Panc1 (cell line): ENCODE data around the gene DIDO1. TPM values are rescaled to one million over a fixed set of nuclear protein-coding genes. Genes with fewer than 3 reads are reported as not detected.

ENCODE experiments used
- ATAC-seq: fragments of 200-7000 bp; cut with Tn5 transposase; 2 replicates; pipeline ENCODE4 v1.9.1; 2020; ENCODE audit warnings: mild to moderate bottlenecking, moderate library complexity
- BruUV-seq: library from RNA; stranded (reverse); fragments of 400-500 nt; replicated peaks from 2 replicates; lab custom pipeline; 2021; lab: Mats Ljungman, UMichigan
- CTCF ChIA-PET: fragments of 300-600 bp; sonication (Branson Sonifier 250); formaldehyde crosslinking; loops from one replicate; lab custom pipeline; 2022; ENCODE audit warnings: antibody characterized with exemption; lab: Charles Lee
- POLR2A ChIA-PET: fragments of 300-600 bp; sonication (Branson Sonifier 250); formaldehyde crosslinking; loops from one replicate; lab custom pipeline; 2022; ENCODE audit warnings: antibody characterized with exemption; lab: Charles Lee
- DNase-seq: peaks from one replicate; pipeline ENCODE4 v3.0.0-alpha.2; 2010; ENCODE audit warnings: low read depth, low spot score
- H3K27ac ChIP-seq: 2 replicates; pipeline ENCODE4 v1.5.1; 2011; ENCODE audit warnings: mild to moderate bottlenecking, low read length, inconsistent platforms
- H3K27me3 ChIP-seq: fragments of 200-500 bp; sonication (Bioruptor generic); 2 replicates; pipeline ENCODE4 v1.6.0; 2014; ENCODE audit warnings: low read length, inconsistent platforms; ENCODE audit not compliant: control insufficient read depth, insufficient read depth
- H3K36me3 ChIP-seq: fragments of 200-500 bp; sonication (Bioruptor generic); 2 replicates; pipeline ENCODE4 v1.5.1; 2014; ENCODE audit warnings: inconsistent platforms, mild to moderate bottlenecking, low read length, moderate library complexity; ENCODE audit not compliant: control insufficient read depth, insufficient read depth
- H3K4me1 ChIP-seq: 2 replicates; pipeline ENCODE4 v1.5.1; 2011; ENCODE audit warnings: inconsistent platforms, mild to moderate bottlenecking, low read length, moderate library complexity; ENCODE audit not compliant: control insufficient read depth, insufficient read depth
- H3K4me3 ChIP-seq, 2 experiments: 2 replicates each; pipeline ENCODE4 v1.5.1; 2011 to 2012; ENCODE audit warnings: low read depth in 2 of 2, low read length in 2 of 2, mild to moderate bottlenecking in 2 of 2, inconsistent platforms in 1 of 2, moderate library complexity in 1 of 2
- H3K9me3 ChIP-seq: fragments of 200-500 bp; sonication (Bioruptor generic); 2 replicates; pipeline ENCODE4 v1.5.1; 2014; ENCODE audit warnings: low read depth, mild to moderate bottlenecking, inconsistent platforms, low read length, moderate library complexity; ENCODE audit not compliant: control insufficient read depth, insufficient read depth
- CTCF ChIP-seq: fragments of 450-650 bp; IDR thresholded peaks from 2 replicates; pipeline ENCODE4 v1.5.1; 2017; ENCODE audit warnings: mild to moderate bottlenecking
- POLR2AphosphoS5 ChIP-seq: IDR thresholded peaks from 2 replicates; pipeline ENCODE4 v1.6.1; 2012; ENCODE audit warnings: mild to moderate bottlenecking, low read depth, low read length, moderate library complexity
- REST ChIP-seq, 2 experiments: IDR thresholded peaks; 2 replicates each; pipeline ENCODE4 v1.6.1; 2011 to 2012; ENCODE audit warnings: low read depth in 2 of 2, control low read depth in 1 of 2, low read length in 1 of 2, mild to moderate bottlenecking in 1 of 2, moderate library complexity in 1 of 2; ENCODE audit not compliant: insufficient read depth in 1 of 2
- SIN3A ChIP-seq: IDR thresholded peaks from 2 replicates; pipeline ENCODE4 v1.6.1; 2012; ENCODE audit warnings: low read depth, mild to moderate bottlenecking, low read length, moderate library complexity, borderline replicate concordance; ENCODE audit not compliant: insufficient read depth
- TCF7L2 ChIP-seq: IDR thresholded peaks from 2 replicates; pipeline ENCODE4 v1.6.1; 2011; ENCODE audit warnings: mild to moderate bottlenecking, low read depth, low read length, inconsistent platforms
- in situ Hi-C: cut with HindIII; loops from 2 replicates; pipeline ENCODE4 v1.10.0; 2016; ENCODE audit warnings: low sequenced_read_pairs, low pct_unique_long_range_greater_than_20kb
- intact Hi-C: fragments of 100-400 bp; cut with micrococcal nuclease; formaldehyde crosslinking; loops from one replicate; pipeline ENCODE4 v1.10.0; 2022; ENCODE audit not compliant: unreplicated experiment
- total RNA-seq: library from RNA; stranded (reverse); gene quantifications from one replicate; pipeline ENCODE4 v1.2.1, GENCODE V29; 2021; ENCODE audit not compliant: unreplicated experiment

Gene DIDO1
- total RNA-seq, 1 experiment from 2014 or later: 57.3 TPM

- ChIA-PET POLR2A (no interaction called here), CTCF (interaction anchor here (0.6 kb wide), 1 partner anchor 58 kb away, joined by 5 read pairs; no protein-coding TSS in a partner anchor)
- Histone ChIP-seq H3K9me3 (no peaks in the 10 kb centered on the region), H3K27ac (peak overlapping the region; percentile 98), H3K27me3 (no peaks in the 10 kb centered on the region), H3K36me3 (peaks cover 3% of the 10 kb centered on the region; the same call in 1 of the 2 replicates), H3K4me1 (peaks cover 42% of the 10 kb centered on the region), H3K4me3 (no peak overlapping the region)
- DNase-seq (no peak), ATAC-seq (no peak)
- TSS peak; percentile 63 for BruUV-seq
- intact Hi-C loops: no loop called here
- no peak for TF ChIP-seq POLR2AphosphoS5
- TF ChIP-seq SIN3A: no peak
- TF ChIP-seq REST (IDR thresholded peaks at IDR 0.05; ENCODE audit: insufficient read depth in 1 of 2, low read depth in 2 of 2, low read length in 1 of 2): no peak
- no peak for TF ChIP-seq CTCF
- no peak for TF ChIP-seq TCF7L2
- in situ Hi-C loops: no loop called here
These were observed 47.9 kb downstream of the DIDO1 start for GRCh38 chr20:62878244-62879038.

GRCh38 chr20:62876902-62877816 is 49.1 kb downstream of the DIDO1 start:
- BruUV-seq: no TSS peak
- ATAC-seq (peak; percentile 63), DNase-seq (no peak)
- ChIA-PET POLR2A (no interaction called here), CTCF (no interaction called here)
- Histone ChIP-seq H3K27me3 (no peaks in the 10 kb centered on the region), H3K36me3 (peaks cover 2% of the 10 kb centered on the region; the same call in 1 of the 2 replicates), H3K4me3 (no peak overlapping the region), H3K27ac (peak overlapping the region; percentile 98), H3K9me3 (no peaks in the 10 kb centered on the region), H3K4me1 (peaks cover 45% of the 10 kb centered on the region)
- in situ Hi-C loops: no loop called here
- intact Hi-C loops: no loop called here
- TF ChIP-seq POLR2AphosphoS5: no peak
- TF ChIP-seq REST (IDR thresholded peaks at IDR 0.05; ENCODE audit: insufficient read depth in 1 of 2, low read depth in 2 of 2, low read length in 1 of 2): 0 out of 4 replicates have a peak, but pooled peaks of 1 of the 2 experiments have one; percentile 30
